Hepatocyte (in vitro differentiated cells): ENCODE measurements around the gene ROBO1.

Experiments
- CTCF ChIP-seq: fragments of 200-600 bp; sonication (generic); IDR thresholded peaks from 2 replicates; pipeline ENCODE4 v1.5.1; 2016; ENCODE audit warnings: antibody characterized with exemption, mild to moderate bottlenecking; ENCODE audit not compliant: poor library complexity
- EZH2phosphoT487 ChIP-seq: fragments of 200-600 bp; sonication (generic); IDR thresholded peaks from one replicate; pipeline ENCODE4 v1.6.1; 2018; ENCODE audit warnings: antibody characterized with exemption, mild to moderate bottlenecking, low read depth, moderate library complexity; ENCODE audit not compliant: unreplicated experiment, severe bottlenecking

GRCh38 chr3:78799681-78800080, 968.1 kb downstream of the ROBO1 start:
- no peak for TF ChIP-seq CTCF
- TF ChIP-seq EZH2phosphoT487, result no peak
